Heart left ventricle (tissue), 13 donors: ENCODE results near the gene LRRTM4.

Source experiments
- CTCF ChIP-seq, 12 donors: fragments of 200-600 bp; sonication (generic) in 4 of 12; IDR thresholded peaks; one replicate each; pipeline versions ENCODE4 v1.5.0 to v1.8.0; 2018 to 2022; ENCODE audit warnings: antibody characterized with exemption in 12 of 12, mild to moderate bottlenecking in 5 of 12
- POLR2A ChIP-seq, 2 donors: fragments of 450-650 bp; IDR thresholded peaks; one replicate each; pipeline ENCODE4 v1.6.1; 2017; ENCODE audit warnings: antibody characterized with exemption in 2 of 2, mild to moderate bottlenecking in 2 of 2, moderate library complexity in 2 of 2
- donor health status: ischemic (EF 13 %, LVEDD 7.1; RV severe dilation, severe dysfunction).
- donor health status: DM: no; HTN: yes; CAD: no.
- donor health status: DM: no; HTN: no; CAD: no.
- donor health status: ischemic (EF 25% LVEDD 6.9; RV normal size, moderate dysfunction).
- donor health status: ischemic (EF 25% LVEDD 5.7; RV mildly dilated, moderate dysfunction).
- donor health status: ischemic (EF 35%, LVEDD 5.7; RV mildly dilated, moderate dysfunction).
- donor health status: nonischemic (EF 11% LVEDD 7.7; RV severe dilation, severe dysfunction).
- donor health status: DM: yes; HTN: yes; CAD: no.
- donor health status: PGD.
- donor health status: ischemic (EF 29% LVEDD 5.4; RV normal size, mild dysfunction).
- donor health status: nonischemic (EF 23%, LVEDD 6.1; RV moderate dilation, normal function).

- TF ChIP-seq POLR2A (IDR thresholded peaks at IDR 0.05) = no peak
- TF ChIP-seq CTCF (IDR thresholded peaks at IDR 0.05) = no peak
Observed at GRCh38 chr2:77428946-77429345, 93.2 kb downstream of the LRRTM4 start.
